ENCODE measurements around the gene SMAD4. TPM values are rescaled to one million over a fixed set of nuclear protein-coding genes. Genes with fewer than 3 reads are reported as not detected.

Gene SMAD4
- total and polyA plus RNA-seq, 2 of the 8 experiments (the other 6 are each of a cell fraction or from before 2014, with no cell fraction given), result 86.5 to 139 TPM

DNA sequence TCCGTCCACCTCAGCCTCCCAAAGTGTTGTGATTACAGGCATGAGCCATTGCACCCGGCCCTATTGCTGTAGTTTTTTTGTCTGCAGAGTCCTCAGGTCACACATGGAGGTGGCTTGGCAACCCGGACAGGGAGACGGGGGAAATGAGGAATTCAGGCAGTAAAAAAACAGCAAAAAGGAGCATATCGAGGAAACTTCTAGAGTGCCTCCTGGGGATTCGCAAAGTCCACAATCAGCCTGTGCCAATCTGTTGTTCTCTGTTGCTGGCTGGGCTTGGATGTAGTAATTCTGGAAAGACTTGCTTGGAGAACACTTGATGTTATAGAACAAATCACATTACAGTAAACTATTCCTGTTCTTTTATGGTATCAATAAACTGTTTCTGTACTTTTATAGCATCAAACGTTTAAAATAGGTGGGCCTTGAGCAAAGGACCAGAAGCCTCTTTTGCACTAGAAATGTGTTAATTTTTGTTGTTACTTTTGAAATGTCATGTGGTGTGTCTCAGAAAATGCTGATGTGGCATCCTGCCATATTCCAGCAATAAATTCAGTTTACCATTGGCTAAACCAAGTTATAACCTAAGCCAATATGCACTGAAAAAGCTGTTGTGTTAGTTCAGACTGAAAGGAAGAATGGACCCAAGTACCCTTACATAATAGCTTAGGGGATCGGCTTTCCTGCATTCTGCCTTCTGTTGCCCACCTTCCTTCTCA lies 47.8 kb upstream of the SMAD4 start (continued):
- TF ChIP-seq GTF2F1 (IDR thresholded peaks at IDR 0.05; ENCODE audit: borderline replicate concordance, low read depth, low read length), result no peak
- no peak for TF ChIP-seq TAF7 (optimal IDR thresholded peaks at IDR 0.05; ENCODE audit: borderline replicate concordance, low read depth, low read length)
- TF ChIP-seq, protein P1, sequence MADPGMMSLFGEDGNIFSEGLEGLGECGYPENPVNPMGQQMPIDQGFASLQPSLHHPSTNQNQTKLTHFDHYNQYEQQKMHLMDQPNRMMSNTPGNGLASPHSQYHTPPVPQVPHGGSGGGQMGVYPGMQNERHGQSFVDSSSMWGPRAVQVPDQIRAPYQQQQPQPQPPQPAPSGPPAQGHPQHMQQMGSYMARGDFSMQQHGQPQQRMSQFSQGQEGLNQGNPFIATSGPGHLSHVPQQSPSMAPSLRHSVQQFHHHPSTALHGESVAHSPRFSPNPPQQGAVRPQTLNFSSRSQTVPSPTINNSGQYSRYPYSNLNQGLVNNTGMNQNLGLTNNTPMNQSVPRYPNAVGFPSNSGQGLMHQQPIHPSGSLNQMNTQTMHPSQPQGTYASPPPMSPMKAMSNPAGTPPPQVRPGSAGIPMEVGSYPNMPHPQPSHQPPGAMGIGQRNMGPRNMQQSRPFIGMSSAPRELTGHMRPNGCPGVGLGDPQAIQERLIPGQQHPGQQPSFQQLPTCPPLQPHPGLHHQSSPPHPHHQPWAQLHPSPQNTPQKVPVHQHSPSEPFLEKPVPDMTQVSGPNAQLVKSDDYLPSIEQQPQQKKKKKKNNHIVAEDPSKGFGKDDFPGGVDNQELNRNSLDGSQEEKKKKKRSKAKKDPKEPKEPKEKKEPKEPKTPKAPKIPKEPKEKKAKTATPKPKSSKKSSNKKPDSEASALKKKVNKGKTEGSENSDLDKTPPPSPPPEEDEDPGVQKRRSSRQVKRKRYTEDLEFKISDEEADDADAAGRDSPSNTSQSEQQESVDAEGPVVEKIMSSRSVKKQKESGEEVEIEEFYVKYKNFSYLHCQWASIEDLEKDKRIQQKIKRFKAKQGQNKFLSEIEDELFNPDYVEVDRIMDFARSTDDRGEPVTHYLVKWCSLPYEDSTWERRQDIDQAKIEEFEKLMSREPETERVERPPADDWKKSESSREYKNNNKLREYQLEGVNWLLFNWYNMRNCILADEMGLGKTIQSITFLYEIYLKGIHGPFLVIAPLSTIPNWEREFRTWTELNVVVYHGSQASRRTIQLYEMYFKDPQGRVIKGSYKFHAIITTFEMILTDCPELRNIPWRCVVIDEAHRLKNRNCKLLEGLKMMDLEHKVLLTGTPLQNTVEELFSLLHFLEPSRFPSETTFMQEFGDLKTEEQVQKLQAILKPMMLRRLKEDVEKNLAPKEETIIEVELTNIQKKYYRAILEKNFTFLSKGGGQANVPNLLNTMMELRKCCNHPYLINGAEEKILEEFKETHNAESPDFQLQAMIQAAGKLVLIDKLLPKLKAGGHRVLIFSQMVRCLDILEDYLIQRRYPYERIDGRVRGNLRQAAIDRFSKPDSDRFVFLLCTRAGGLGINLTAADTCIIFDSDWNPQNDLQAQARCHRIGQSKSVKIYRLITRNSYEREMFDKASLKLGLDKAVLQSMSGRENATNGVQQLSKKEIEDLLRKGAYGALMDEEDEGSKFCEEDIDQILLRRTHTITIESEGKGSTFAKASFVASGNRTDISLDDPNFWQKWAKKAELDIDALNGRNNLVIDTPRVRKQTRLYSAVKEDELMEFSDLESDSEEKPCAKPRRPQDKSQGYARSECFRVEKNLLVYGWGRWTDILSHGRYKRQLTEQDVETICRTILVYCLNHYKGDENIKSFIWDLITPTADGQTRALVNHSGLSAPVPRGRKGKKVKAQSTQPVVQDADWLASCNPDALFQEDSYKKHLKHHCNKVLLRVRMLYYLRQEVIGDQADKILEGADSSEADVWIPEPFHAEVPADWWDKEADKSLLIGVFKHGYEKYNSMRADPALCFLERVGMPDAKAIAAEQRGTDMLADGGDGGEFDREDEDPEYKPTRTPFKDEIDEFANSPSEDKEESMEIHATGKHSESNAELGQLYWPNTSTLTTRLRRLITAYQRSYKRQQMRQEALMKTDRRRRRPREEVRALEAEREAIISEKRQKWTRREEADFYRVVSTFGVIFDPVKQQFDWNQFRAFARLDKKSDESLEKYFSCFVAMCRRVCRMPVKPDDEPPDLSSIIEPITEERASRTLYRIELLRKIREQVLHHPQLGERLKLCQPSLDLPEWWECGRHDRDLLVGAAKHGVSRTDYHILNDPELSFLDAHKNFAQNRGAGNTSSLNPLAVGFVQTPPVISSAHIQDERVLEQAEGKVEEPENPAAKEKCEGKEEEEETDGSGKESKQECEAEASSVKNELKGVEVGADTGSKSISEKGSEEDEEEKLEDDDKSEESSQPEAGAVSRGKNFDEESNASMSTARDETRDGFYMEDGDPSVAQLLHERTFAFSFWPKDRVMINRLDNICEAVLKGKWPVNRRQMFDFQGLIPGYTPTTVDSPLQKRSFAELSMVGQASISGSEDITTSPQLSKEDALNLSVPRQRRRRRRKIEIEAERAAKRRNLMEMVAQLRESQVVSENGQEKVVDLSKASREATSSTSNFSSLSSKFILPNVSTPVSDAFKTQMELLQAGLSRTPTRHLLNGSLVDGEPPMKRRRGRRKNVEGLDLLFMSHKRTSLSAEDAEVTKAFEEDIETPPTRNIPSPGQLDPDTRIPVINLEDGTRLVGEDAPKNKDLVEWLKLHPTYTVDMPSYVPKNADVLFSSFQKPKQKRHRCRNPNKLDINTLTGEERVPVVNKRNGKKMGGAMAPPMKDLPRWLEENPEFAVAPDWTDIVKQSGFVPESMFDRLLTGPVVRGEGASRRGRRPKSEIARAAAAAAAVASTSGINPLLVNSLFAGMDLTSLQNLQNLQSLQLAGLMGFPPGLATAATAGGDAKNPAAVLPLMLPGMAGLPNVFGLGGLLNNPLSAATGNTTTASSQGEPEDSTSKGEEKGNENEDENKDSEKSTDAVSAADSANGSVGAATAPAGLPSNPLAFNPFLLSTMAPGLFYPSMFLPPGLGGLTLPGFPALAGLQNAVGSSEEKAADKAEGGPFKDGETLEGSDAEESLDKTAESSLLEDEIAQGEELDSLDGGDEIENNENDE (IDR thresholded peaks at IDR 0.05; ENCODE audit: insufficient replicate concordance, low read length), result no peak
- TF ChIP-seq CTBP2 (IDR thresholded peaks at IDR 0.05; ENCODE audit: borderline replicate concordance, insufficient read depth, insufficient read length, low read length), result no peak
- TF ChIP-seq, protein P2, sequence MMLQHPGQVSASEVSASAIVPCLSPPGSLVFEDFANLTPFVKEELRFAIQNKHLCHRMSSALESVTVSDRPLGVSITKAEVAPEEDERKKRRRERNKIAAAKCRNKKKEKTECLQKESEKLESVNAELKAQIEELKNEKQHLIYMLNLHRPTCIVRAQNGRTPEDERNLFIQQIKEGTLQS (IDR thresholded peaks at IDR 0.05; ENCODE audit: insufficient read depth, low read depth, low read length), result no peak
- TF ChIP-seq ASH2L (IDR thresholded peaks at IDR 0.05; ENCODE audit: low read length), result no peak

Measured in H1 (cell line).